ENCODE measurements around the gene DENND2A.
"Not testable (repeated sequence)": the region's sequence is repeated elsewhere in the genome, so short reads cannot be mapped to it uniquely, and the experiment has no call there.

DENND2A gene

GRCh38 chr7:140640727-140641523 is at the start of gene DENND2A:
DENND2A (minus strand) TSS chr7:140640813; CDS start chr7:140602397, 38,416 bp downstream.
- peak; percentile 67 to 91 for DNase-seq

GRCh38 chr7:140689199-140690152 is 48.9 kb upstream of the DENND2A start:
- DNase-seq, result no peak

GRCh38 chr7:140688341-140688740 is 47.7 kb upstream of the DENND2A start:
- no peak for DNase-seq

GRCh38 chr7:140686921-140687320 is 46.3 kb upstream of the DENND2A start:
- DNase-seq, result no peak

GRCh38 chr7:140685407-140686087 is 44.9 kb upstream of the DENND2A start:
- no peak for DNase-seq

GRCh38 chr7:140684066-140684950 is 43.7 kb upstream of the DENND2A start:
- no peak for DNase-seq

- peak in 1 of 2 experiments; percentile 21 for DNase-seq
These were observed 43.0 kb upstream of the DENND2A start for GRCh38 chr7:140683657-140684056.

- no peak for DNase-seq
These were observed 41.2 kb upstream of the DENND2A start for GRCh38 chr7:140681766-140682165.

GRCh38 chr7:140680886-140681285 is 40.3 kb upstream of the DENND2A start:
- DNase-seq, result no peak

GRCh38 chr7:140679186-140679585 is 38.6 kb upstream of the DENND2A start:
- DNase-seq, result no peak

GRCh38 chr7:140678816-140679130 is 38.2 kb upstream of the DENND2A start:
- no peak for DNase-seq

- DNase-seq, result no peak
These were observed 37.6 kb upstream of the DENND2A start for GRCh38 chr7:140678081-140678815.

- DNase-seq, result no peak
These were observed 36.9 kb upstream of the DENND2A start for GRCh38 chr7:140677496-140677895.

- not testable (repeated sequence) for DNase-seq
These were observed 36.3 kb upstream of the DENND2A start for GRCh38 chr7:140676956-140677355.

GRCh38 chr7:140676306-140676705 is 35.7 kb upstream of the DENND2A start:
- no peak for DNase-seq

GRCh38 chr7:140675726-140676125 is 35.1 kb upstream of the DENND2A start:
- DNase-seq, result no peak

- peak in 1 of 2 experiments; percentile 55 for DNase-seq
These were observed 34.5 kb upstream of the DENND2A start for GRCh38 chr7:140674899-140675701.

- no peak for DNase-seq
These were observed 33.8 kb upstream of the DENND2A start for GRCh38 chr7:140674356-140674800.

GRCh38 chr7:140673774-140674155 is 33.2 kb upstream of the DENND2A start:
- DNase-seq, result no peak

- peak in 1 of 2 experiments; percentile 53 for DNase-seq
These were observed 32.6 kb upstream of the DENND2A start for GRCh38 chr7:140673063-140673773.
